CD4-positive, alpha-beta T cell treated with Interleukin-2 at 100 ng/mL for 4 hours (primary cell): ENCODE measurements around the gene TMEM150A.
"Not testable (repeated sequence)": the region's sequence is repeated elsewhere in the genome, so short reads cannot be mapped to it uniquely, and the experiment has no call there.

Source experiments
- DNase-seq: peaks from one replicate; pipeline ENCODE4 v3.0.0-alpha.2; 2020; ENCODE audit warnings: low spot score

TMEM150A gene

GRCh38 chr2:85593023-85593422 is 9.5 kb downstream of the TMEM150A start:
- no peak for DNase-seq

- DNase-seq = not testable (repeated sequence)
Observed at GRCh38 chr2:85592299-85592698, 10.2 kb downstream of the TMEM150A start.

GRCh38 chr2:85591563-85591962 is 10.9 kb downstream of the TMEM150A start:
- no peak for DNase-seq

- no peak for DNase-seq
Observed at GRCh38 chr2:85590950-85591349, 11.5 kb downstream of the TMEM150A start.

- no peak for DNase-seq
Observed at GRCh38 chr2:85589982-85590791, 12.3 kb downstream of the TMEM150A start.

- no peak for DNase-seq
Observed at GRCh38 chr2:85589181-85589580, 13.3 kb downstream of the TMEM150A start.

- no peak for DNase-seq
Observed at GRCh38 chr2:85588645-85589044, 13.9 kb downstream of the TMEM150A start.

GRCh38 chr2:85588236-85588635 is 14.3 kb downstream of the TMEM150A start:
- DNase-seq = no peak

- DNase-seq = no peak
Observed at GRCh38 chr2:85585781-85586105, 16.8 kb downstream of the TMEM150A start.

GRCh38 chr2:85584857-85585780 is 17.4 kb downstream of the TMEM150A start:
- DNase-seq = no peak

- no peak for DNase-seq
Observed at GRCh38 chr2:85584354-85584856, 18.1 kb downstream of the TMEM150A start, which contains the start of gene VAMP5. TSS of gene VAMP5 (plus strand) at chr2:85584431. CDS start at chr2:85584491, 60 bp downstream.

- peak; percentile 40 for DNase-seq
Observed at GRCh38 chr2:85583667-85584353, 18.7 kb downstream of the TMEM150A start.

GRCh38 chr2:85582492-85582891 is 20.0 kb downstream of the TMEM150A start:
- no peak for DNase-seq

- no peak for DNase-seq
Observed at GRCh38 chr2:85580206-85580605, 22.3 kb downstream of the TMEM150A start.

GRCh38 chr2:85579266-85579935 is 23.1 kb downstream of the TMEM150A start:
- no peak for DNase-seq

- DNase-seq = no peak
Observed at GRCh38 chr2:85578243-85579180, 24.0 kb downstream of the TMEM150A start.

GRCh38 chr2:85577386-85578242 is 24.9 kb downstream of the TMEM150A start, which contains the start of gene VAMP8:
TSS of gene VAMP8 (plus strand) at chr2:85577586. CDS start at chr2:85577647, 61 bp downstream.
- DNase-seq = peak; percentile 63

- no peak for DNase-seq
Observed at GRCh38 chr2:85577063-85577385, 25.5 kb downstream of the TMEM150A start.

GRCh38 chr2:85575739-85576138 is 26.8 kb downstream of the TMEM150A start:
- no peak for DNase-seq

GRCh38 chr2:85566265-85566664 is 36.2 kb downstream of the TMEM150A start:
- no peak for DNase-seq
